ENCODE data around the gene MYOM3. TPM values are rescaled to one million over a fixed set of nuclear protein-coding genes. Genes with fewer than 3 reads are reported as not detected.
"Not testable (repeated sequence)": the region's sequence is repeated elsewhere in the genome, so short reads cannot be mapped to it uniquely, and the experiment has no call there.

MYOM3 gene
- polyA plus RNA-seq, 1 experiment, result not detected

- H3K4me3 ChIP-seq (ENCODE audit: low read depth, low read length), result no peak overlapping the region
- no peak overlapping the region for H3K27ac ChIP-seq (ENCODE audit: low read depth, low read length)
- no peaks in the 10 kb centered on the region for H3K27me3 ChIP-seq (ENCODE audit: control insufficient read depth, insufficient read depth, low read length)
- POLR2A ChIA-PET, result interaction anchor here (0.6 kb wide), 3 partner anchors 45 to 227 kb away, joined by 3 to 4 read pairs (median 4); no protein-coding TSS in a partner anchor
- TF ChIP-seq CTCF (IDR thresholded peaks at IDR 0.05; ENCODE audit: low read depth, low read length), result no peak
- CTCF ChIA-PET, result no interaction called here
- no peaks in the 10 kb centered on the region for H3K9me3 ChIP-seq (ENCODE audit: control insufficient read depth, insufficient read depth, low read length)
- DNase-seq (ENCODE audit: low read depth, low spot score), result no peak
These were observed 101.3 kb downstream of the MYOM3 start for GRCh38 chr1:24010650-24011049.

GRCh38 chr1:24009406-24009805 lies 102.5 kb downstream of the MYOM3 start:
- ChIA-PET POLR2A (no interaction called here), CTCF (interaction anchor here (2.1 kb wide), 1 partner anchor 19 kb away, joined by 5 read pairs; no protein-coding TSS in a partner anchor)
- Histone ChIP-seq H3K9me3 (ENCODE audit: control insufficient read depth, insufficient read depth, low read length) (no peaks in the 10 kb centered on the region), H3K4me3 (ENCODE audit: low read depth, low read length) (no peak overlapping the region), H3K27me3 (ENCODE audit: control insufficient read depth, insufficient read depth, low read length) (no peaks in the 10 kb centered on the region), H3K27ac (ENCODE audit: low read depth, low read length) (no peak overlapping the region)
- DNase-seq (ENCODE audit: low read depth, low spot score), result no peak
- TF ChIP-seq CTCF (IDR thresholded peaks at IDR 0.05; ENCODE audit: low read depth, low read length), result no peak

- POLR2A ChIA-PET, result not testable (repeated sequence)
- CTCF ChIA-PET, result interaction anchor here (0.7 to 2.1 kb wide), 2 partner anchors 14 to 20 kb away, joined by 4 to 5 read pairs; no protein-coding TSS in a partner anchor
These were observed 103.3 kb downstream of the MYOM3 start for GRCh38 chr1:24008574-24009184.

GRCh38 chr1:24007079-24007478 lies 104.9 kb downstream of the MYOM3 start:
- POLR2A ChIA-PET, result interaction anchor here (0.6 kb wide), 1 partner anchor 54 kb away, joined by 8 read pairs; no protein-coding TSS in a partner anchor
- no peak for TF ChIP-seq CTCF (IDR thresholded peaks at IDR 0.05; ENCODE audit: low read depth, low read length)

More at GRCh38 chr1:24008574-24009184, 103.3 kb downstream of the MYOM3 start:
- not testable (repeated sequence) for H3K27ac ChIP-seq (ENCODE audit: low read depth, low read length); H3K27me3 ChIP-seq (ENCODE audit: control insufficient read depth, insufficient read depth, low read length); DNase-seq (ENCODE audit: low read depth, low spot score); H3K4me3 ChIP-seq (ENCODE audit: low read depth, low read length); H3K9me3 ChIP-seq (ENCODE audit: control insufficient read depth, insufficient read depth, low read length)

More at GRCh38 chr1:24007079-24007478, 104.9 kb downstream of the MYOM3 start:
- Histone ChIP-seq H3K27ac (ENCODE audit: low read depth, low read length) (no peak overlapping the region), H3K9me3 (ENCODE audit: control insufficient read depth, insufficient read depth, low read length) (no peaks in the 10 kb centered on the region), H3K4me3 (ENCODE audit: low read depth, low read length) (no peak overlapping the region), H3K27me3 (ENCODE audit: control insufficient read depth, insufficient read depth, low read length) (no peaks in the 10 kb centered on the region)
- no peak for DNase-seq (ENCODE audit: low read depth, low spot score)
- CTCF ChIA-PET, result no interaction called here

Other genes starting within 250 kb of the MYOM3 start
- gene FUCA1, start 243.8 kb downstream of the MYOM3 start, polyA plus RNA-seq (2011; rRNA removed), result 2.9 and 3.9 TPM in 2 replicates
- gene CNR2, start 198.8 kb downstream of the MYOM3 start, polyA plus RNA-seq (2011; rRNA removed), result not detected in 2 replicates
- gene PNRC2, start 152.3 kb downstream of the MYOM3 start, polyA plus RNA-seq (2011; rRNA removed), result 96.0 and 107 TPM in 2 replicates
- 98.7 and 140 TPM in 2 replicates for gene SRSF10, start 131.8 kb downstream of the MYOM3 start, polyA plus RNA-seq (2011; rRNA removed)
- not detected in 2 replicates for gene IL22RA1, start 31.0 kb upstream of the MYOM3 start, polyA plus RNA-seq (2011; rRNA removed)
- gene IFNLR1, start 75.2 kb upstream of the MYOM3 start, polyA plus RNA-seq (2011; rRNA removed), result not detected in 2 replicates
- 0.04 TPM in 1 of 2 replicates, not detected in the other for gene GRHL3, start 207.2 kb upstream of the MYOM3 start, polyA plus RNA-seq (2011; rRNA removed)